Pancreas (tissue), 10 donors: ENCODE measurements around the gene TAF8. TPM values are rescaled to one million over a fixed set of nuclear protein-coding genes. Genes with fewer than 3 reads are reported as not detected.

Source experiments
- ATAC-seq, 4 donors: fragments of 200-7000 bp; cut with Tn5 transposase; one replicate each; pipeline versions ENCODE4 v1.8.0 to v1.9.1; 2020; ENCODE audit warnings: mild to moderate bottlenecking in 4 of 4, moderate library complexity in 4 of 4
- DNase-seq, 6 donors: peaks; one replicate each; pipeline ENCODE4 v3.0.0-alpha.2; 2020
- FAIRE-seq: peaks from 2 replicates; lab custom pipeline; 2012; peaks lifted over from hg19 to GRCh38; lab: Jason Lieb, UNC
- H3K27ac ChIP-seq, 4 donors: fragments of 200-600 bp; sonication (generic); 1 replicate in 3 of 4; 2 replicates in 1 of 4; pipeline versions ENCODE4 v1.5.0 to v1.8.0; 2020
- H3K27me3 ChIP-seq, 4 donors: fragments of 200-600 bp; one replicate each; pipeline ENCODE4 v1.8.0; 2021
- H3K36me3 ChIP-seq, 3 donors: fragments of 200-600 bp; sonication (generic) in 1 of 3; one replicate each; pipeline versions ENCODE4 v1.5.0 to v1.8.0; 2020 to 2021
- H3K4me1 ChIP-seq, 3 donors: fragments of 200-600 bp; one replicate each; pipeline ENCODE4 v1.8.0; 2021
- H3K4me3 ChIP-seq, 4 donors: fragments of 200-600 bp; sonication (generic) in 2 of 4; one replicate each; pipeline versions ENCODE4 v1.5.0 to v1.8.0; 2020 to 2021
- H3K9me3 ChIP-seq, 4 donors: fragments of 200-600 bp; one replicate each; pipeline ENCODE4 v1.8.0; 2021
- WGBS, 2 donors: extraction: QIAGEN DNeasy Blood & Tissue Kit; methylation state at CpG; one replicate each; pipeline ENCODE4 v1.1.7; 2013; 5-methylcytosine and 5-hydroxymethylcytosine counted together
- intact Hi-C, 3 donors: fragments of 100-400 bp; cut with DNase I; formaldehyde crosslinking; loops; one replicate each; pipeline versions ENCODE4 v1.11.1 to v1.14.2; 2022
- polyA plus RNA-seq, 2 donors: library from polyadenylated mRNA; stranded (reverse); fragments of 200-250 nt; gene quantifications; one replicate each; pipeline ENCODE4 v1.2.3, GENCODE V29; 2013
- total RNA-seq, 6 donors: library from RNA; stranded (reverse); fragmentation: NEBNext Ultra II Directional in 4 of 6; extraction: Animal tissue kit (Norgen Biotek cat#: 25700) in 4 of 6; gene quantifications; one replicate each; pipeline versions ENCODE4 v1.2.1 to v1.2.4, GENCODE V29; 2021 to 2023
- TF ChIP-seq, protein P1 (sequence below), 4 donors: fragments of 200-600 bp; sonication (generic) in 3 of 4; IDR thresholded peaks; one replicate each; pipeline versions ENCODE4 v1.5.0 to v1.8.0; 2021; ENCODE audit warnings: antibody characterized with exemption in 4 of 4
- donor health status: healthy with polysubstance abuse.
- donor health status: DM: no; HTN: no; CAD: no; lungs with moderate emphysema.
- donor health status: DM: no; HTN: no; CAD: no.
- donor health status: control.
- donor health status: control.
- donor health status: Bipolar disorder and iron deficiency.
- donor health status: DM: yes; HTN: yes; CAD: no.
- donor health status: DM: no; HTN: no; CAD: no.
- donor health status: DM: no; HTN: no; CAD: no.
- donor health status: DM: yes; HTN: yes; CAD: no.

TAF8 gene
- total and polyA plus RNA-seq, 8 donors, result 4.8 to 16.8 (median 8.4) TPM

DNA sequence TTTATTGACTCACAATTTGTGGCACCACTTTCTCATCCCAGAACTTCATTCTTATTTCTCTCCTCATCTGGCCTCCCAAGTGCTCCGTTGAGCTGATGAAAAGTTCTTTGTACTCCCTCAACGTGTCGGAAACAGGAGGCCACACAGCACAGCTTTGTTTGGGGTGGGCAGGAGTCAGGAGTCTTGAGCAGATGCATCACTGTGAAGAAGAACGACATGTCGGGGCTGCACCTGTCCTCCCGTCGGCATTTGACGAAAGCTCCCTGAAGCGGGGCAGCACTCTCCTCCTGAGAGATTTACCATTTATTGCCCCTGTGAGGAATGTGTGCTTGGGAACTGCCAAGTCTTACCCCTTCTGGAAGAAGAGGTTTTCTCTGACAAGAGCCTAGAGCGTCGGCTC, 28.1 kb downstream of the TAF8 start:
- H3K9me3 ChIP-seq, result no peaks in the 10 kb centered on the region
- no peaks in the 10 kb centered on the region for H3K4me1 ChIP-seq
- H3K4me3 ChIP-seq, result no peak overlapping the region
- H3K36me3 ChIP-seq, result peaks cover 0 to 18% (median 4%) of the 10 kb centered on the region in 3 donors
- 90 to 91% methylated on average over 11 of the region's 11 CpGs for WGBS, 2 donors
- DNase-seq (peak in 1 of 6 donors; percentile 21), FAIRE-seq (no peak), ATAC-seq (no peak)
- H3K27me3 ChIP-seq, result no peaks in the 10 kb centered on the region
- TF ChIP-seq, protein P1, sequence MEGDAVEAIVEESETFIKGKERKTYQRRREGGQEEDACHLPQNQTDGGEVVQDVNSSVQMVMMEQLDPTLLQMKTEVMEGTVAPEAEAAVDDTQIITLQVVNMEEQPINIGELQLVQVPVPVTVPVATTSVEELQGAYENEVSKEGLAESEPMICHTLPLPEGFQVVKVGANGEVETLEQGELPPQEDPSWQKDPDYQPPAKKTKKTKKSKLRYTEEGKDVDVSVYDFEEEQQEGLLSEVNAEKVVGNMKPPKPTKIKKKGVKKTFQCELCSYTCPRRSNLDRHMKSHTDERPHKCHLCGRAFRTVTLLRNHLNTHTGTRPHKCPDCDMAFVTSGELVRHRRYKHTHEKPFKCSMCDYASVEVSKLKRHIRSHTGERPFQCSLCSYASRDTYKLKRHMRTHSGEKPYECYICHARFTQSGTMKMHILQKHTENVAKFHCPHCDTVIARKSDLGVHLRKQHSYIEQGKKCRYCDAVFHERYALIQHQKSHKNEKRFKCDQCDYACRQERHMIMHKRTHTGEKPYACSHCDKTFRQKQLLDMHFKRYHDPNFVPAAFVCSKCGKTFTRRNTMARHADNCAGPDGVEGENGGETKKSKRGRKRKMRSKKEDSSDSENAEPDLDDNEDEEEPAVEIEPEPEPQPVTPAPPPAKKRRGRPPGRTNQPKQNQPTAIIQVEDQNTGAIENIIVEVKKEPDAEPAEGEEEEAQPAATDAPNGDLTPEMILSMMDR (IDR thresholded peaks at IDR 0.05), result no peak
- H3K27ac ChIP-seq, result no peak overlapping the region
- intact Hi-C loops, result loop anchor here (5.0 to 10.0 kb wide), 2 partner anchors 86 to 89 kb away; no protein-coding TSS in a partner anchor

DNA sequence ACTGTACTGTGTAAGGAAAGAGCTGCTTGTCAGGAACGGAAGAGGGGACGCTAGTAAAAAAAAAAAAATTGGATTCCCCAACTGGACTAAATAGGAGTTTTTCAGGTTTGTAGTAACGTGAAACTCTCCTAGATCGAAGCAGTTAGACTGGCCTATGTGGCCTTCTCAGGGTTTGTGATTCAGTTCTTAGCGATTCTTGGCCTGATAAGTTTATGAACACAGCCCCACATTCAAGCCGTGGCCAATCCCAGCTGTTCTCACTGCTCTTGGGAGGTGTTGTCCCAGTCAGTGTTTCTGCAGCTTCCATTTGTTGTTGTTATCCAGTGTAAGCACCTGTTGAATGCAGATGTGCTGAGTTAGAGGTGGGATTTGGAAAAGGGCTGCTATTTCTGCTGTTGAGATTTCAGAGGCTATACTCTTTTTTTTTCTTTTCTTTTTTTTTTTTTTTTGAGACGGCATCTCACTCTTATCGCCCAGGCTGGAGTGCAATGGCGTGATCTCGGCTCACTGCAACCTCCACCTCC, 29.7 kb downstream of the TAF8 start:
- Histone ChIP-seq H3K4me3 (no peak overlapping the region), H3K27me3 (no peaks in the 10 kb centered on the region), H3K9me3 (no peaks in the 10 kb centered on the region), H3K27ac (no peak overlapping the region), H3K4me1 (no peaks in the 10 kb centered on the region), H3K36me3 (peaks cover 0 to 18% (median 4%) of the 10 kb centered on the region in 3 donors)
- TF ChIP-seq, protein P1 (IDR thresholded peaks at IDR 0.05), result no peak
- DNase-seq, result no peak
- no peak for FAIRE-seq
- 87 to 88% methylated on average over 10 of the region's 10 CpGs for WGBS, 2 donors
- intact Hi-C loops, result loop anchor here (5.0 to 10.0 kb wide), 2 partner anchors 85 to 87 kb away; no protein-coding TSS in a partner anchor
- ATAC-seq, result no peak

DNA sequence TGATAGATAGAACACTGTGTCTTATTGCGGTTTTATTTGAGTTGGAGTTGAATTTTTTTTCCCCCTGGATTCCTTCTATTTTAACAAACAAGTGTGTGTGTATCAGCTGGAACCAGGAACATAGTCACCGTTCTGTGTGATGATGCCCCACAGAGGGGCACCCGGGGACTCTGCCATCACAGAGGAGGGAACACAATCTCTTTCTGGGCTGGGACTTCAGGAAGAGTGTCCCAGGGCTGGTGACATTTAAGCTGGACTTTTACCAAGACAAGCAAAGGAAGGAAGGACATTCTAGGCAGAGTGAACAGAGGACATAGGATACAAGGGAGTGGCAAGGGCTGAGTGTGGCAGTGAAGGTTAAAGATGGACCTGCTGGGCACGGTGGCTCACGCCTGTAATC, 33.2 kb downstream of the TAF8 start:
- no peak overlapping the region for H3K27ac ChIP-seq
- intact Hi-C loops, result no loop called here
- no peak for ATAC-seq

DNA sequence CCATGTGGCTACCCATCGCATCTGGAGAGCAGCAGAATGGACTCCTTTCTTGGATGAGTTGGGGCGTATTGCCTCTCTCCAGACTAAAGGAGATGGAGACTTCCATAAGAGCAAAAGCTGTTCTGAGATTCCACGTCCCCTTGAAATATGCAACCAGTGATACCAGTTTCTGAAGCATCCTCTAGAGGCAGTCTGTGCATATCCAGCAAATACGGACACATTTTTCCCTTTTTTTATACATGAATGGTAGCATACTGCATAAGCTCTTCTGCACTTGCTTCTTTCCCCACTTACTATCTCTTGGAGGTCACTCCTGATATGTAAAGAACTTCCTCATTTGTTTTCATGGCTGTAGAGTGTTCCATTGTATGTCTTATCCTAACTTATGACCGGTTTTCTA, 34.6 kb downstream of the TAF8 start:
- Histone ChIP-seq H3K27me3 (no peaks in the 10 kb centered on the region), H3K9me3 (no peaks in the 10 kb centered on the region), H3K36me3 (no peaks in the 10 kb centered on the region), H3K4me1 (peaks cover 0 to 4% (median 0%) of the 10 kb centered on the region in 3 donors), H3K4me3 (no peak overlapping the region), H3K27ac (no peak overlapping the region)
- WGBS, 2 donors, result 63 to 91% methylated on average over 5 of the region's 5 CpGs
- ATAC-seq, result no peak
- no peak for FAIRE-seq
- intact Hi-C loops, result no loop called here
- TF ChIP-seq, protein P1 (IDR thresholded peaks at IDR 0.05), result no peak
- no peak for DNase-seq

More for the DNA sequence above, 33.2 kb downstream of the TAF8 start:
- no peaks in the 10 kb centered on the region for H3K27me3 ChIP-seq
- no peak for DNase-seq
- peaks cover 0 to 4% (median 0%) of the 10 kb centered on the region in 3 donors for H3K4me1 ChIP-seq
- H3K4me3 ChIP-seq, result no peak overlapping the region
- WGBS, 2 donors, result 92 to 93% methylated on average over 5 of the region's 5 CpGs
- peaks cover 0 to 1% (median 0%) of the 10 kb centered on the region in 3 donors for H3K36me3 ChIP-seq
- H3K9me3 ChIP-seq, result no peaks in the 10 kb centered on the region
- TF ChIP-seq, protein P1 (IDR thresholded peaks at IDR 0.05), result no peak
- no peak for FAIRE-seq
